IPS-20b (cell line): ENCODE measurements around the gene C4orf46.

Experiments
- H3K27ac ChIP-seq: one replicate; pipeline ENCODE4 v1.5.1; 2013; ENCODE audit warnings: low read length
- H3K27me3 ChIP-seq: 2 replicates; pipeline ENCODE4 v1.6.1; 2013; ENCODE audit warnings: mild to moderate bottlenecking, low read length, inconsistent platforms; ENCODE audit not compliant: insufficient read depth
- H3K36me3 ChIP-seq: 2 replicates; pipeline ENCODE4 v1.6.1; 2013; ENCODE audit warnings: low read depth, mild to moderate bottlenecking, inconsistent platforms, low read length, moderate library complexity; ENCODE audit not compliant: insufficient read depth
- H3K4me1 ChIP-seq: 2 replicates; pipeline ENCODE4 v1.6.1; 2013; ENCODE audit warnings: mild to moderate bottlenecking, control low read depth, inconsistent platforms, low read length, moderate library complexity; ENCODE audit not compliant: insufficient read depth
- H3K4me3 ChIP-seq: 2 replicates; pipeline ENCODE4 v1.5.1; 2013; ENCODE audit warnings: mild to moderate bottlenecking, low read length, inconsistent platforms
- H3K9ac ChIP-seq: 2 replicates; pipeline ENCODE4 v1.6.1; 2013; ENCODE audit warnings: low read depth, mild to moderate bottlenecking, inconsistent platforms, low read length, moderate library complexity
- H3K9me3 ChIP-seq: 2 replicates; pipeline ENCODE4 v1.6.1; 2013; ENCODE audit warnings: mild to moderate bottlenecking, low read depth, low read length, inconsistent platforms; ENCODE audit not compliant: insufficient read depth

C4orf46 gene

DNA sequence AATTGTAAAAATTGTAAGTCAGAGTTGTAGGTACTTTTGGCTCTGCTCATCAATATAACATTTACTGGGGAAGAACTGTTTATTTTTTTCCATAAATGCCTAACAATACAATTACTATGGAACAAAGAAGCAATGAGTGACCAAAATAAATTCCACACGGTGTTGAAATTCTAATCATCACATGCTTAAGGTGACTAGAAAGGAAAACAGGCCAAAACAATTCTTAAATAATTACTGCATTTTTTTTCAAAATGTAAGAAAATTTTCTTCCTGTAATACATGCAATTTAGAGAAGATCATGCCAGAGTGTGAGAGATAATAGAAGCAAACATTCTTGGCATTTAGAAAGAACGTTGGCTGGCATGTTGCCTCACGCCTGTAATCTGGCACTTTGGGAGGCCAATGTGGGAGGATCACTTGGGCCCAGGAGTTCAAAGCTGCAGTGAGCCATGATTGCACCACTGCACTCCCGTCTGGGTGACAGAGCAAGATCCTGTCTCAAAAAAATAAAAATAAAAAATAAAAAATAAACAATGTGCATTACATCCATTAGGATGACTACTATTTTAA lies 22.5 kb downstream of the C4orf46 start:
- H3K9ac ChIP-seq = no peak overlapping the region
- H3K27ac ChIP-seq = no peak overlapping the region
- H3K4me3 ChIP-seq = no peak overlapping the region
- no peaks in the 10 kb centered on the region for H3K9me3 ChIP-seq
- H3K36me3 ChIP-seq = no peaks in the 10 kb centered on the region
- no peaks in the 10 kb centered on the region for H3K4me1 ChIP-seq
- no peaks in the 10 kb centered on the region for H3K27me3 ChIP-seq

DNA sequence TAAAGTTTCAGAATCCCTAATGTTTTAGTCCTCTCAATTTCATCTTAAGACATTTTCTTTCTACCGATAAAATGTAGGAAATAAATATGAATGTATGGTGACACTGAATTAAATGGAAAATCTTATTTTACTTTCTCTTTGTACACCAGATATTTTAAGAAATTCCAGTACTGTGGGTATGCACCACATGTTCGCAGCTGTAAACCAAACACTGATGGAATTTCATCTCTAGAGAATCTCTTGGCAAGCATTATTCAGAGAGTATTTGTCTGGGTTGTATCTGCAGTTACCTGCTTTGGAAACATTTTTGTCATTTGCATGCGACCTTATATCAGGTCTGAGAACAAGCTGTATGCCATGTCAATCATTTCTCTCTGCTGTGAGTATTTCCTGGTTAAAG lies 26.9 kb downstream of the C4orf46 start:
- Histone ChIP-seq H3K9ac (no peak overlapping the region), H3K4me3 (no peak overlapping the region), H3K36me3 (no peaks in the 10 kb centered on the region), H3K27ac (no peak overlapping the region), H3K27me3 (no peaks in the 10 kb centered on the region), H3K9me3 (no peaks in the 10 kb centered on the region), H3K4me1 (no peaks in the 10 kb centered on the region)

DNA sequence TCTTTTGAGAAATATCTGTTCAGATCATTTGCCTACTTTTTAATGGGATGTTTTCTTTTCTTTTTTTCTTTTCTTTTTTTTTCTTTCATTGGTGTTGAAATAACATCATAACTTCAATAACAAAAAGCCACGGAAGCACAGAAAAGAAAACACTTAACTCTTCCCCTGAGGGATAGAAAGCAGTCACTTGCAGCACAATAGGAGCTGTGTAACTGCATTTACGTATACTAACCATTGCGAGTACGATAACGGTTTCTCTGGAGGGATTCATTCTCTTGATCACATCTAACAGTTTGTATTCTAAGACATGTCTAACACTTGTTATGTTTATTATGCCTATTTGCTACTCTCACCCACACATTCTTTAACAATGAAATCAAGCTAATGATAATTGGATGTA lies 27.3 kb downstream of the C4orf46 start:
- Histone ChIP-seq H3K9me3 (no peaks in the 10 kb centered on the region), H3K27ac (no peak overlapping the region), H3K4me1 (no peaks in the 10 kb centered on the region), H3K9ac (no peak overlapping the region), H3K27me3 (no peaks in the 10 kb centered on the region), H3K36me3 (no peaks in the 10 kb centered on the region), H3K4me3 (no peak overlapping the region)

DNA sequence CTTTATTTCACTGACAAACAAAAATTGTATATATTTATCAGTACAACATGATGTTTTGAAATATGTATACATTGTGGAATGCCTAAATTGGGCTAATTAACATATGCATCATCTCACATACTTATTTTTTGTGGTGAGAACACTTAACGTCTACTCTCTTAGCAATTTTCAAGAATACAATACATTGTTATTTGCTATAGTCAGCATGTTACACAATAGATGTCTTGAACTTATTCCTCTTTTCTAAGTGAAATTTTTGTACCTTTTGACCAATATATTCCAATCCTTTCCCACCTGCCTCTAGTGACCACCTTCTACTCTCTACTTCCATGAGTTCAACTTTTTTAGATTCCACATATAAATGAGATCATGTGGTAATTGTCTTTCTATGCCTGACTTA lies 35.1 kb downstream of the C4orf46 start:
- Histone ChIP-seq H3K9ac (no peak overlapping the region), H3K4me3 (no peak overlapping the region), H3K36me3 (no peaks in the 10 kb centered on the region), H3K27ac (no peak overlapping the region), H3K27me3 (no peaks in the 10 kb centered on the region), H3K4me1 (no peaks in the 10 kb centered on the region), H3K9me3 (no peaks in the 10 kb centered on the region)

DNA sequence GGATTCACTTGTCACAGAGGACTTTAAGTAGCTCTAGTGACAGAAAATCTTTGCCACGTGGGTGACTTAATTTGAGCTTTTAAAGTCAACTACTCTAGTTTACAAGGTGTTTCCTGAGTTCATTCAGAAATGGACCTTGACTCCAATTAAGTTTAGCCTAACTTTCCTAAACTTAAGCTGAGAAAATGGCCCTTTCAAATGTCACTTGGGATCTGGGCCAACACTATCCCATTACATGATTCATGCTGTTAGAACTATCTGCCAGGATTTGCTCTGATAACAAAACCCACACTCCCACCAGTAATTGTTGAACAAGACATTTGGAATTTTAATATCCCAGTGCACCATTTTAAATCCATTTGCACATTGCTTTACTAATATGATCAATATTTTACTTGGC lies 40.8 kb downstream of the C4orf46 start:
- no peaks in the 10 kb centered on the region for H3K36me3 ChIP-seq
- H3K9me3 ChIP-seq = no peaks in the 10 kb centered on the region
- no peak overlapping the region for H3K27ac ChIP-seq
- no peak overlapping the region for H3K9ac ChIP-seq
- H3K4me3 ChIP-seq = no peak overlapping the region
- no peaks in the 10 kb centered on the region for H3K27me3 ChIP-seq
- no peaks in the 10 kb centered on the region for H3K4me1 ChIP-seq

DNA sequence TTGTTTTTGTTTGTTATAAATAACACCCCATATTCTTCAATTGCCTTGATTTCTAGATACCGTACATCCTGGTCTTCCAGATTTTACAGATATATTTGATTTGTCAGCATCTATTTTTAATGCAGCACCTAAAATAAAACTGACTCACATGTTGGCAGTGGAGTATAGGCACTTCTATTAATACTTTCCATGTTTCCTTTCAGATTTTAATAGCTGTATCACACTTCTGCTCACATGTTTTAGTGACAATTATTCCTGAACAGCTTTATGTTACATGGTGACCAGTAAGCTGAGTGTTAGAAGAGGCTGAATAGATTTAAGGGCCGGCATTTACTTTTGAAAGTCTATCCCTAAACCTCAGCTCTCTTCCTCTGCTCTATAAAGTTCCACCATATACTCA lies 46.1 kb downstream of the C4orf46 start:
- Histone ChIP-seq H3K4me3 (no peak overlapping the region), H3K9me3 (no peaks in the 10 kb centered on the region), H3K9ac (no peak overlapping the region), H3K4me1 (peaks cover 4% of the 10 kb centered on the region; the same call in 1 of the 2 replicates), H3K36me3 (no peaks in the 10 kb centered on the region), H3K27ac (no peak overlapping the region), H3K27me3 (no peaks in the 10 kb centered on the region)

DNA sequence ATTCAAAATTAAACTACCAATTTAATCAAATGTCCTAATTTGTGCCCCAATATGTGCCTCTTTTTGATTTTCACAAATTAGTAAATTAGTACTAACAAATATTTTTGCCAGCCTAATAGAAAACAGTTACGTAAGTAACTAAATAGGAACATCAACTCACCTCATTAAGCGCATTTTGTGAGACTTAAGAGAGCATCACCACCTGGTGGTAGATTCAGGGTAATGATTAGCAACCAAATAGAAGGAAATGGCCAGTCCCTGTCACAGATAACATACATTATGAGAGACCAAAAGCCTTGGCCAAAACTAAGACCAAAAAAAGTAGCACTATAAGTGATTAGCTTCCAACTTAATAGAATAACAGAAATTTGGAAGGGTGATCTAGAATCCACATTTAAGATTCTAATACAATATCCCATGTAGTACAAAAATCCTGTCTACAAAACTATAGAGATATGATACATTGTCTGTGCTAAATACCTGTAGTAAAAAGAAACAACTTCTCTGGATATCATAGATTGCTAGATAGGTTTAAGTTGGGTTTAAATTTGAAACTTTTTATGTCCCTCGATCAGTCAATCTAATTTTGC lies 46.7 kb downstream of the C4orf46 start:
- Histone ChIP-seq H3K36me3 (no peaks in the 10 kb centered on the region), H3K27ac (no peak overlapping the region), H3K9me3 (no peaks in the 10 kb centered on the region), H3K4me3 (no peak overlapping the region), H3K27me3 (no peaks in the 10 kb centered on the region), H3K4me1 (peaks cover 4% of the 10 kb centered on the region; the same call in 1 of the 2 replicates), H3K9ac (no peak overlapping the region)

DNA sequence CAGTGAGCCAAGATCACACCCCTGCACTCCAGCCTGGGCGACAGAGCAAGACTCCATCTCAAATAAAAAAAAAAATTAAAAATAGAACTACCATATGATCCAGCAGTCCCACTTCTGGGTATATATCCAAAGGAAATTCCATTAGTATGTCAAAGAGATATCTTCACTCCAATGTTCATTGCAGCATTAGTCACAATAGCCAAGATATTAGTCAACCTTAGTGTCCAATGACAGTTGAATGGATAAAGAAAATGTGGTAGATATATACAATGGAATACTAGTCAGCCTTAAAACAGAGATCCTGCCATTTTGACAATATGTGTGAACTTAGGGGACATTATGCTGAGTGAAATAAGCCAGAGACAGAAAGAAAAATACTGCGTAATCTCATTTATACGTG lies 49.4 kb downstream of the C4orf46 start:
- Histone ChIP-seq H3K27me3 (no peaks in the 10 kb centered on the region), H3K9me3 (no peaks in the 10 kb centered on the region), H3K9ac (no peak overlapping the region), H3K4me1 (peaks cover 4% of the 10 kb centered on the region; the same call in 1 of the 2 replicates), H3K4me3 (no peak overlapping the region), H3K36me3 (no peaks in the 10 kb centered on the region), H3K27ac (no peak overlapping the region)

DNA sequence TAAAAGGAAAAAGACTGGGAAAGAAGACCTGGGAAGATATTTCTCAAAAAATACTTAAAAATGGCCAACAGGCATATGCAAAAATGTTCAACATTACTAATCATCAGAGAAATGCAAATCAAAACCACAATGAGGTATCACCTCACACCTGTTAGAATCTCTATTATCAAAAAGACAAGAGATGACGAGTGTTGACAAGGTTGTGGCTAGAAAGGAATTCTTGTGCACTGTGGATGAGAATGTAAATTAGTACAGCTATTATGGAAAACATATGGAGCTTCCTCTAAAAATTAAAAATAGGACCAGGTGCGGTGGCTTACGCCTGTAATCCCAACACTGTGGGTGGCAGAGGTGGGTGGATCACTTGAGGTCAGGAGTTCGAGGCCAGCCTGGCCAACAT lies 50.0 kb downstream of the C4orf46 start:
- Histone ChIP-seq H3K4me3 (no peak overlapping the region), H3K4me1 (peaks cover 4% of the 10 kb centered on the region; the same call in 1 of the 2 replicates), H3K27me3 (no peaks in the 10 kb centered on the region), H3K9ac (no peak overlapping the region), H3K9me3 (no peaks in the 10 kb centered on the region), H3K27ac (no peak overlapping the region), H3K36me3 (no peaks in the 10 kb centered on the region)

DNA sequence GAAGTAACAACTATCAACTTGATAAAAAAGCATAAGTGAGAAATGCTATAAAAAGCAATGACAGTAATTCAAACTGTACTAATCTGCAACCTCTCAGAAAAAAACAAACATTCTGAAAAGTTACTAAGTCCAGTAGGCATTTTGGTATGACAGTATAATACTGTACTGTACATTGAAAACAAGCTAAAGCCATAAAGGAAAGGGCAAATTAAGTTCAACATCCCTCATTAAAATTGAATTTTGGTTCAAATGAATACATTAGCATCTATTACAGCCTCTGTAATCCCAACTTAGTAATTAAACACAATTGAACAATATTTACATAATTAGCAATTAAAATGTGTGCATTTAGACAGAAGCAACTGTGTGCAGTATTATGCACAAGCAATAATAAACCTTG lies 53.7 kb downstream of the C4orf46 start:
- no peak overlapping the region for H3K27ac ChIP-seq
- no peaks in the 10 kb centered on the region for H3K36me3 ChIP-seq
- no peak overlapping the region for H3K4me3 ChIP-seq
- H3K27me3 ChIP-seq = no peaks in the 10 kb centered on the region
- H3K9ac ChIP-seq = no peak overlapping the region
- H3K9me3 ChIP-seq = no peaks in the 10 kb centered on the region
- no peaks in the 10 kb centered on the region for H3K4me1 ChIP-seq
